Ovary (tissue), 9 donors: ENCODE results near the gene DICER1. TPM values are rescaled to one million over a fixed set of nuclear protein-coding genes. Genes with fewer than 3 reads are reported as not detected.

Experiments used
- DNase-seq, 5 donors: peaks; one replicate each; pipeline ENCODE4 v3.0.0-alpha.2; 2019 to 2020
- H3K27ac ChIP-seq, 2 donors: fragments of 200-600 bp; one replicate each; pipeline versions ENCODE4 v1.5.1 to v1.8.0; 2019 to 2022
- H3K27me3 ChIP-seq: fragments of 200-600 bp; one replicate; pipeline ENCODE4 v1.8.0; 2022
- H3K36me3 ChIP-seq: fragments of 200-600 bp; sonication (generic); one replicate; pipeline ENCODE4 v1.5.1; 2019
- H3K4me1 ChIP-seq: one replicate; pipeline ENCODE4 v1.8.1; 2013; ENCODE audit warnings: mild to moderate bottlenecking, moderate library complexity; ENCODE audit not compliant: insufficient read depth
- H3K4me3 ChIP-seq: fragments of 200-600 bp; sonication (generic); one replicate; pipeline ENCODE4 v1.5.1; 2017
- H3K9me3 ChIP-seq, 2 donors: fragments of 200-600 bp in 1 of 2; sonication (generic) in 1 of 2; one replicate each; pipeline versions ENCODE4 v1.5.1 to v1.8.1; 2013 to 2019; ENCODE audit warnings: mild to moderate bottlenecking in 1 of 2, moderate library complexity in 1 of 2
- EP300 ChIP-seq: sonication (generic); formaldehyde crosslinking; IDR thresholded peaks from one replicate; pipeline ENCODE4 v1.6.1; 2017; ENCODE audit warnings: antibody characterized with exemption
- POLR2A ChIP-seq: fragments of 450-650 bp; IDR thresholded peaks from one replicate; pipeline ENCODE4 v1.6.1; 2017; ENCODE audit warnings: antibody characterized with exemption, mild to moderate bottlenecking, moderate library complexity
- WGBS, 3 donors: extraction: QIAGEN DNeasy Blood & Tissue Kit in 1 of 3; methylation state at CpG; one replicate each; pipeline versions ENCODE4 v1.1.5 to v1.1.7; 2013 to 2017; 5-methylcytosine and 5-hydroxymethylcytosine counted together
- intact Hi-C, 4 donors: fragments of 100-400 bp; cut with DNase I; formaldehyde crosslinking; loops; one replicate each; pipeline versions ENCODE4 v1.11.0 to v1.15.1; 2022 to 2023
- polyA plus RNA-seq, 2 donors: library from polyadenylated mRNA; stranded (reverse); fragments of 200-250 nt in 1 of 2; fragments of 350-450 nt in 1 of 2; fragmentation: Illumina TruSeq in 1 of 2; extraction: RNeasy Lipid Tissue Mini Kit (QIAGEN cat#74804) in 1 of 2; gene quantifications; one replicate each; pipeline ENCODE4 v1.2.3, GENCODE V29; 2013 to 2014
- total RNA-seq, 7 donors: library from RNA; depleted of rRNA in 2 of 7; stranded (reverse); fragments of >200 nt in 2 of 7; fragmentation: NEBNext Ultra II Directional in 3 of 7; extraction: Animal tissue kit (Norgen Biotek cat#: 25700) in 3 of 7; gene quantifications; one replicate each; pipeline versions ENCODE4 v1.1.0 to v1.2.4, GENCODE V29; 2016 to 2023
- TF ChIP-seq, protein P1 (sequence below), 3 donors: fragments of 450-650 bp in 2 of 3; fragments of 200-600 bp in 1 of 3; IDR thresholded peaks; one replicate each; pipeline versions ENCODE4 v1.5.1 to v1.8.0; 2016 to 2022; ENCODE audit warnings: antibody characterized with exemption in 3 of 3, mild to moderate bottlenecking in 1 of 3
- donor health status: DM: no; HTN: no; CAD: no; lungs with moderate emphysema.
- donor health status: DM: no; HTN: no; CAD: no.
- donor health status: Bipolar disorder and iron deficiency.
- donor health status: DM: yes; HTN: yes; CAD: no.
- donor health status: DM: no; HTN: no; CAD: no.
- donor health status: DM: yes; HTN: yes; CAD: no.

Gene DICER1
- total and polyA plus RNA-seq, 9 donors, result 9.6 to 54.7 (median 47.4) TPM

DNA sequence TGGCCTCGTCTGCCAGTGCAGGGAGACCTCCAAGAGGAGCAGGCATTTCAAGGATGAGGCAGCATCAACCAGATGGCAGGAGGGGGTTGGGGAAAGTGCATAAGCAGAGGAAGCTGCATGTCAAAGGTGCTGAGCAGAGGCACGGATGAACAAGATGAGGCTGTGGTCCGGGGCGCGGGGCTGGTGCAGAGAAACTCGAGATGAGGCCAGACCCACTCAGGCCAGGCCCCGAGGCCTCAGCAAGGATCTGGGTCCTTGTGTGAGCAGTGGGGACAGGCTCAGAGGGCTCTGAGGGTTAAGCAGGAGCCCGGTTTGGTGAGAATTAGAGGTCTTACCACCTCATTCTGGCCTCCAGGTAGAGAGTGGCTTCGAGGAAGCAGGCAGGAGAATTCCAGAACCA, 98.8 kb downstream of the DICER1 start:
- Histone ChIP-seq H3K36me3 (no peaks in the 10 kb centered on the region), H3K4me1 (no peaks in the 10 kb centered on the region), H3K9me3 (no peaks in the 10 kb centered on the region), H3K4me3 (no peak overlapping the region), H3K27me3 (no peaks in the 10 kb centered on the region), H3K27ac (no peak overlapping the region)
- no peak for DNase-seq
- intact Hi-C loops, result no loop called here
- 64 to 79% (median 66%) methylated on average over 9 of the region's 9 CpGs for WGBS, 3 donors
- TF ChIP-seq POLR2A, result no peak
- TF ChIP-seq, protein P1, sequence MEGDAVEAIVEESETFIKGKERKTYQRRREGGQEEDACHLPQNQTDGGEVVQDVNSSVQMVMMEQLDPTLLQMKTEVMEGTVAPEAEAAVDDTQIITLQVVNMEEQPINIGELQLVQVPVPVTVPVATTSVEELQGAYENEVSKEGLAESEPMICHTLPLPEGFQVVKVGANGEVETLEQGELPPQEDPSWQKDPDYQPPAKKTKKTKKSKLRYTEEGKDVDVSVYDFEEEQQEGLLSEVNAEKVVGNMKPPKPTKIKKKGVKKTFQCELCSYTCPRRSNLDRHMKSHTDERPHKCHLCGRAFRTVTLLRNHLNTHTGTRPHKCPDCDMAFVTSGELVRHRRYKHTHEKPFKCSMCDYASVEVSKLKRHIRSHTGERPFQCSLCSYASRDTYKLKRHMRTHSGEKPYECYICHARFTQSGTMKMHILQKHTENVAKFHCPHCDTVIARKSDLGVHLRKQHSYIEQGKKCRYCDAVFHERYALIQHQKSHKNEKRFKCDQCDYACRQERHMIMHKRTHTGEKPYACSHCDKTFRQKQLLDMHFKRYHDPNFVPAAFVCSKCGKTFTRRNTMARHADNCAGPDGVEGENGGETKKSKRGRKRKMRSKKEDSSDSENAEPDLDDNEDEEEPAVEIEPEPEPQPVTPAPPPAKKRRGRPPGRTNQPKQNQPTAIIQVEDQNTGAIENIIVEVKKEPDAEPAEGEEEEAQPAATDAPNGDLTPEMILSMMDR (IDR thresholded peaks at IDR 0.05), result no peak
- TF ChIP-seq EP300, result no peak

DNA sequence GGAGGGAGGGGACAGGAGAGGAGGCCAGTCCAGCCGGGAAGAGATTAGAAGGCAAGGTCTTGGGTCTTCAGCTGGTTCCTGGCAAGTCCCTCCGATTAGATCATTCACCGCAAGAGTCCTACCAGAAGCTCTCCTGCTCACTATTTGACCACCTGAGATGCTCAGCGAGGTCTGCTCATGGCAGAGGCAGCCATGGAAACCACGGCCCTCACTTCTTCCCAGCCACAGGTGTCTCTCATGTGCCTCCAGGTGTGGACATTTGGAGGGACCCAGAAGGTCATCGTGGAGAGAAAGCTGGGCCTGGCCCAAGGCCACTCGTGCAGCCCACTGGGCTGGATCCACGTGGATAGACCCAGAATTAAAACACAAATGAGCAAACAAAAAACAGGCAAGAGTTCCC, 99.5 kb downstream of the DICER1 start:
- TF ChIP-seq POLR2A (no peak), EP300 (no peak)
- TF ChIP-seq, protein P1 (IDR thresholded peaks at IDR 0.05), result no peak
- DNase-seq, result no peak
- Histone ChIP-seq H3K4me3 (no peak overlapping the region), H3K27me3 (no peaks in the 10 kb centered on the region), H3K36me3 (no peaks in the 10 kb centered on the region), H3K27ac (no peak overlapping the region), H3K4me1 (no peaks in the 10 kb centered on the region), H3K9me3 (no peaks in the 10 kb centered on the region)
- intact Hi-C loops, result no loop called here
- WGBS, 3 donors, result 46 to 56% (median 49%) methylated on average over 8 of the region's 8 CpGs

DNA sequence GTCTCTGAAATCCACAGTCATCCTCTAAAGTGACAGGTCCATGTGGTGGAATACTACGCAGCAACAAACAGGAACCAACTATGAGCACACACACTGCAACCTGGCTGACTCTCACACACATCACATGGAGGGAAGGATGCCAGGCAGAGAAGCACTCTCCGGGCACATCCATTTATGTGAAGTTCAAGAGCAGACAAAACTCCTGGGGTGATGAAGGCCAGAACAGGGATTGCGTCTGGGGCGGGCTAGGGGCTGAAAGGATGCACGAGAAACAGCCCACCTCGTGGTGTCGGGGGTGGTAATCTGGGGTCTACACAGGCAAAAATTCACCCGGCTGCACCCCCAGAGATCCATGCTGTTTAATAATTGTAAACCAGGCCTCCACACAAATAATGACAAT, 100.2 kb downstream of the DICER1 start:
- DNase-seq, result no peak
- H3K9me3 ChIP-seq, result no peaks in the 10 kb centered on the region
- H3K27me3 ChIP-seq, result no peaks in the 10 kb centered on the region
- H3K4me3 ChIP-seq, result no peak overlapping the region
- H3K4me1 ChIP-seq, result no peaks in the 10 kb centered on the region
- WGBS, 3 donors, result 74 to 81% (median 74%) methylated on average over 8 of the region's 8 CpGs
- no peak overlapping the region for H3K27ac ChIP-seq
- intact Hi-C loops, result no loop called here
- H3K36me3 ChIP-seq, result no peaks in the 10 kb centered on the region
- no peak for TF ChIP-seq EP300
- TF ChIP-seq, protein P1 (IDR thresholded peaks at IDR 0.05), result no peak
- TF ChIP-seq POLR2A, result no peak

DNA sequence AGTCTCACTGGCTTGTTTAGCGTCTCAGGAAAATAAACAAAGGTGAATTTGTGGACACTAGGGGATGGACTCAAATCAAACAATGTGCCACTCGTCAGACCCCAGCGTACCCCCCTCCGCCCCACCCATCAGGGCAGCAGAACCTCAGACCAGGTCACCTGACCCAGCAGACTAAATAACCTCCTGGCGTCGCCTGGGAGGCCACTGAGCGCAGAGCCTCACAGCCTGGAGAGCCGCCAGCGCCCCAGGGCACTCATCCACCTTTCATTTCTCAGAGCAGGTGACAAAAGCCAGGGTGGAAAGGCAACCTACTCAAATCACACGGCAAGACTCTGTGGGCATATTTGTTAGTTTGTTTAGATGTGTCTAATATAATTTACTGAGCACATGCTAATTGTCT, 100.9 kb downstream of the DICER1 start:
- DNase-seq, result no peak
- H3K9me3 ChIP-seq, result no peaks in the 10 kb centered on the region
- TF ChIP-seq, protein P1 (IDR thresholded peaks at IDR 0.05), result no peak
- no peak for TF ChIP-seq POLR2A
- no peaks in the 10 kb centered on the region for H3K27me3 ChIP-seq
- no peak overlapping the region for H3K27ac ChIP-seq
- H3K4me3 ChIP-seq, result no peak overlapping the region
- H3K4me1 ChIP-seq, result no peaks in the 10 kb centered on the region
- 67 to 73% (median 69%) methylated on average over 10 of the region's 10 CpGs for WGBS, 3 donors
- intact Hi-C loops, result no loop called here
- H3K36me3 ChIP-seq, result no peaks in the 10 kb centered on the region

DNA sequence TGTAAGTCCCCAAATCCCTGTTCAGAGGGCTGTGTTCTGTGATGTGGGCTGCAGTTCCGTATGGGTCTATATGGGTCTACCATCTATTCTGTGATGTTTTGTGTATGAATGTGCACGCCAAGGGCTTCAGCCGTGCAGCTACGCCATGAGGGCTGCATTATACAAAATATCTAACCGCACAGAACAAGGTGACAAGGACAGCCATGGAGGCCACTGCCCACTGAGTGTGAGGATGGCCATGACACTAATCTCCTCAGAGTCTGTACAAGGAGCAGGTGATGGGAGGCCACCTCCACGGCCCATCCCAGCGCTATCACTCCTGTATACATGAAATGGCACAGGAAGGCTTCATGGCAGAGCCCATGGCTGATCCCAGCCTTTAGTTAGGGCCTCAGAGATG, 102.0 kb downstream of the DICER1 start:
- DNase-seq, result no peak
- Histone ChIP-seq H3K27ac (no peak overlapping the region), H3K4me1 (no peaks in the 10 kb centered on the region), H3K4me3 (no peak overlapping the region), H3K36me3 (no peaks in the 10 kb centered on the region), H3K27me3 (no peaks in the 10 kb centered on the region), H3K9me3 (no peaks in the 10 kb centered on the region)
- TF ChIP-seq POLR2A, result no peak
- TF ChIP-seq EP300, result no peak
- TF ChIP-seq, protein P1 (IDR thresholded peaks at IDR 0.05), result no peak
- intact Hi-C loops, result no loop called here
- 91 to 96% (median 95%) methylated on average over 7 of the region's 7 CpGs for WGBS, 3 donors
